Measurements from ENCODE around the gene TEKT3. TPM values are rescaled to one million over a fixed set of nuclear protein-coding genes. Genes with fewer than 3 reads are reported as not detected.

Gene TEKT3
- total and polyA plus RNA-seq, 4 donors, result 0.08 to 0.33 TPM; not detected in 2

DNA sequence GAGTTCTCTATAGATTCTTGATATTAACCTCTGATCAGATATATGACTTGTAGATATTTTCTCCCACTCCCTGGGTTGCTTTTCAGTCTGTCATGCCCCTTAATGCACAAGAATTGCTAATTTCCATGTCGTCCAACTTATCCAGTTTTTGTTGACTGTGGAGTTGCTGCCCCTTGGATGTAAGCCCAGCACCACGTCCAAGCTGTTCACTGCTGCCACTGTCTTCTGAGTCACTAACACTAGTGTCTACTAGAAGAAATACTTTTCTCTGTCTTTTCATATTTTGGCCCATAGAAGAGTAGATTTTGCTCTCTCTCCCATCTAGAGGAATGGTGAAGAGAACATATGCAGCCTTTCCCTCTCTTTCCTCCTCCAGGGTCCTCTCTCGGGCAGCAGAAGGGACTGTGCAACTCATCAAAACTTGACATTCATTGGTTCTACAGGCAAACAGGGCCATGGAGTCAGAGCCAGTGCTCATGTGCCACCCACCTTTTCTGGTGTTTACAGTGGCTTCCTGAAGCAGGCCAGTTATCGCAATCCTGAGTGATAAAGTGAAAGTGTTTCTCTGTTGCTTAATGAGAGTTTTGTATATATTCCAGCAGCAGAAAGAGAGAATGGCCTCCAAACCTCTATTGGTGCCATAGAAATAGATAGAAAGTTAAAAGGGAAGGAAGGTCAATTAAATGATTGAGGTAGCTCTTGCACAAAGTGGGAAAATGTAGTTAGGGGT, 53.7 kb downstream of the TEKT3 start (continued):
- TF ChIP-seq, protein P1, sequence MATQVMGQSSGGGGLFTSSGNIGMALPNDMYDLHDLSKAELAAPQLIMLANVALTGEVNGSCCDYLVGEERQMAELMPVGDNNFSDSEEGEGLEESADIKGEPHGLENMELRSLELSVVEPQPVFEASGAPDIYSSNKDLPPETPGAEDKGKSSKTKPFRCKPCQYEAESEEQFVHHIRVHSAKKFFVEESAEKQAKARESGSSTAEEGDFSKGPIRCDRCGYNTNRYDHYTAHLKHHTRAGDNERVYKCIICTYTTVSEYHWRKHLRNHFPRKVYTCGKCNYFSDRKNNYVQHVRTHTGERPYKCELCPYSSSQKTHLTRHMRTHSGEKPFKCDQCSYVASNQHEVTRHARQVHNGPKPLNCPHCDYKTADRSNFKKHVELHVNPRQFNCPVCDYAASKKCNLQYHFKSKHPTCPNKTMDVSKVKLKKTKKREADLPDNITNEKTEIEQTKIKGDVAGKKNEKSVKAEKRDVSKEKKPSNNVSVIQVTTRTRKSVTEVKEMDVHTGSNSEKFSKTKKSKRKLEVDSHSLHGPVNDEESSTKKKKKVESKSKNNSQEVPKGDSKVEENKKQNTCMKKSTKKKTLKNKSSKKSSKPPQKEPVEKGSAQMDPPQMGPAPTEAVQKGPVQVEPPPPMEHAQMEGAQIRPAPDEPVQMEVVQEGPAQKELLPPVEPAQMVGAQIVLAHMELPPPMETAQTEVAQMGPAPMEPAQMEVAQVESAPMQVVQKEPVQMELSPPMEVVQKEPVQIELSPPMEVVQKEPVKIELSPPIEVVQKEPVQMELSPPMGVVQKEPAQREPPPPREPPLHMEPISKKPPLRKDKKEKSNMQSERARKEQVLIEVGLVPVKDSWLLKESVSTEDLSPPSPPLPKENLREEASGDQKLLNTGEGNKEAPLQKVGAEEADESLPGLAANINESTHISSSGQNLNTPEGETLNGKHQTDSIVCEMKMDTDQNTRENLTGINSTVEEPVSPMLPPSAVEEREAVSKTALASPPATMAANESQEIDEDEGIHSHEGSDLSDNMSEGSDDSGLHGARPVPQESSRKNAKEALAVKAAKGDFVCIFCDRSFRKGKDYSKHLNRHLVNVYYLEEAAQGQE (IDR thresholded peaks at IDR 0.05), result no peak

DNA sequence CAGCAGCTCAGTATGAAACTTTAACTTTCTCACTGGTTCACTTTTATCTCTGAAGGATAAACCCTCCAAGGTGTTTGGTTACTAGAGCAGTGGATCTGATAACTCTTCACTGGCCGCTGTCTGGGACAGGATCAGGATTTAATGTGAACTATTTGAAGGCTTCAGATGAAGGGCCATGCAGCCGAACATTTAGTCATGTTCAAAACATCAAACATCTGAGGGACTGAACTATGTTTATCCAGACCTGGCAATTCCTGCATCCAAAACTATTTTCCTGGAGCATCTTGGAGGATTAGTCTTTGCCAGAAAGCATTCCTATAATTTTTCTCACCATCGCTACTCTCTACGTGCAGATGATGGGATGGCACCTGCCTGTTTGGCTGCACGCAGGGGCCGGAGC, 55.9 kb downstream of the TEKT3 start:
- Histone ChIP-seq H3K27ac (ENCODE audit: low read depth in 1 of 2, low read length in 2 of 2) (no peak overlapping the region), H3K9me3 (ENCODE audit: control insufficient read depth in 4 of 4, low read length in 3 of 4) (no peaks in the 10 kb centered on the region), H3K36me3 (ENCODE audit: control insufficient read depth in 4 of 4, insufficient read depth in 3 of 4, low read depth in 1 of 4, low read length in 3 of 4) (no peaks in the 10 kb centered on the region), H3K4me3 (ENCODE audit: low read depth in 1 of 3, low read length in 3 of 3) (no peak overlapping the region), H3K4me1 (ENCODE audit: control insufficient read depth in 4 of 4, insufficient read depth in 4 of 4, low read length in 3 of 4) (no peaks in the 10 kb centered on the region), H3K9ac (ENCODE audit: low read depth in 1 of 2, low read length in 2 of 2) (no peak overlapping the region), H3K27me3 (ENCODE audit: control insufficient read depth in 4 of 4, insufficient read depth in 4 of 4, low read length in 3 of 4) (no peaks in the 10 kb centered on the region)
- TF ChIP-seq, protein P2, sequence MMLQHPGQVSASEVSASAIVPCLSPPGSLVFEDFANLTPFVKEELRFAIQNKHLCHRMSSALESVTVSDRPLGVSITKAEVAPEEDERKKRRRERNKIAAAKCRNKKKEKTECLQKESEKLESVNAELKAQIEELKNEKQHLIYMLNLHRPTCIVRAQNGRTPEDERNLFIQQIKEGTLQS (IDR thresholded peaks at IDR 0.05), result no peak
- TF ChIP-seq HNF4G (IDR thresholded peaks at IDR 0.05) (no peak), YY1 (IDR thresholded peaks at IDR 0.05) (no peak), RAD21 (IDR thresholded peaks at IDR 0.05) (no peak), TAF1 (conservative IDR thresholded peaks at IDR 0.05) (no peak), GABPA (IDR thresholded peaks at IDR 0.05 in 1 of 2, conservative IDR thresholded peaks at IDR 0.05 in 1 of 2) (no peak), NR2F2 (IDR thresholded peaks at IDR 0.05) (no peak), SP1 (IDR thresholded peaks at IDR 0.05) (no peak), HNF4A (conservative IDR thresholded peaks at IDR 0.05) (no peak)
- TF ChIP-seq, protein P3, sequence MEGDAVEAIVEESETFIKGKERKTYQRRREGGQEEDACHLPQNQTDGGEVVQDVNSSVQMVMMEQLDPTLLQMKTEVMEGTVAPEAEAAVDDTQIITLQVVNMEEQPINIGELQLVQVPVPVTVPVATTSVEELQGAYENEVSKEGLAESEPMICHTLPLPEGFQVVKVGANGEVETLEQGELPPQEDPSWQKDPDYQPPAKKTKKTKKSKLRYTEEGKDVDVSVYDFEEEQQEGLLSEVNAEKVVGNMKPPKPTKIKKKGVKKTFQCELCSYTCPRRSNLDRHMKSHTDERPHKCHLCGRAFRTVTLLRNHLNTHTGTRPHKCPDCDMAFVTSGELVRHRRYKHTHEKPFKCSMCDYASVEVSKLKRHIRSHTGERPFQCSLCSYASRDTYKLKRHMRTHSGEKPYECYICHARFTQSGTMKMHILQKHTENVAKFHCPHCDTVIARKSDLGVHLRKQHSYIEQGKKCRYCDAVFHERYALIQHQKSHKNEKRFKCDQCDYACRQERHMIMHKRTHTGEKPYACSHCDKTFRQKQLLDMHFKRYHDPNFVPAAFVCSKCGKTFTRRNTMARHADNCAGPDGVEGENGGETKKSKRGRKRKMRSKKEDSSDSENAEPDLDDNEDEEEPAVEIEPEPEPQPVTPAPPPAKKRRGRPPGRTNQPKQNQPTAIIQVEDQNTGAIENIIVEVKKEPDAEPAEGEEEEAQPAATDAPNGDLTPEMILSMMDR (IDR thresholded peaks at IDR 0.05; ENCODE audit: low read depth, low read length, missing input control), result no peak
- TF ChIP-seq, protein P4, sequence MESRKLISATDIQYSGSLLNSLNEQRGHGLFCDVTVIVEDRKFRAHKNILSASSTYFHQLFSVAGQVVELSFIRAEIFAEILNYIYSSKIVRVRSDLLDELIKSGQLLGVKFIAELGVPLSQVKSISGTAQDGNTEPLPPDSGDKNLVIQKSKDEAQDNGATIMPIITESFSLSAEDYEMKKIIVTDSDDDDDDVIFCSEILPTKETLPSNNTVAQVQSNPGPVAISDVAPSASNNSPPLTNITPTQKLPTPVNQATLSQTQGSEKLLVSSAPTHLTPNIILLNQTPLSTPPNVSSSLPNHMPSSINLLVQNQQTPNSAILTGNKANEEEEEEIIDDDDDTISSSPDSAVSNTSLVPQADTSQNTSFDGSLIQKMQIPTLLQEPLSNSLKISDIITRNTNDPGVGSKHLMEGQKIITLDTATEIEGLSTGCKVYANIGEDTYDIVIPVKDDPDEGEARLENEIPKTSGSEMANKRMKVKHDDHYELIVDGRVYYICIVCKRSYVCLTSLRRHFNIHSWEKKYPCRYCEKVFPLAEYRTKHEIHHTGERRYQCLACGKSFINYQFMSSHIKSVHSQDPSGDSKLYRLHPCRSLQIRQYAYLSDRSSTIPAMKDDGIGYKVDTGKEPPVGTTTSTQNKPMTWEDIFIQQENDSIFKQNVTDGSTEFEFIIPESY (IDR thresholded peaks at IDR 0.05), result no peak
- no peak for DNase-seq (ENCODE audit: low spot score)
- 86% methylated on average over 6 of the region's 6 CpGs for WGBS

DNA sequence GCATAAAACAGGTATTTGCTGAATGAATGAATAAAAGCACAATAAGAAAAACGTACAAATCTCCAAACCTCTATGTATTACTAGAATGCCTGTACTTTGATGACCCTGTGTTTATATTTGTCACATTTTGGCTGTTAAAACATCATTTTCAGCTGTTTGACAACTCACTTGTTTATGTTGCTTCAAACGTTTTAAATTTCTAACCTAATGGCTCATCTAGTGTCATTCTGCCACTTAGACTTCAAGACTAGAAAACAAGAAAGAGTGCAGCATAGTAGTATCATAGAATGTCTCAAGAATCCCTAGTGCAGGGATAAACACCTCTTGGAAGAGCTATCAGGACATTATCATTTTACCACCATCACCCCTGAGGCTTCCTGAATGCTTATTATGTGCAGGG, 56.9 kb downstream of the TEKT3 start:
- H3K4me3 ChIP-seq (ENCODE audit: low read depth in 1 of 3, low read length in 3 of 3), result no peak overlapping the region
- H3K27ac ChIP-seq (ENCODE audit: low read depth in 1 of 2, low read length in 2 of 2), result no peak overlapping the region
- H3K9ac ChIP-seq (ENCODE audit: low read depth in 1 of 2, low read length in 2 of 2), result no peak overlapping the region
- H3K4me1 ChIP-seq (ENCODE audit: control insufficient read depth in 4 of 4, insufficient read depth in 4 of 4, low read length in 3 of 4), result no peaks in the 10 kb centered on the region
- no peaks in the 10 kb centered on the region for H3K36me3 ChIP-seq (ENCODE audit: control insufficient read depth in 4 of 4, insufficient read depth in 3 of 4, low read depth in 1 of 4, low read length in 3 of 4)
- H3K9me3 ChIP-seq (ENCODE audit: control insufficient read depth in 4 of 4, low read length in 3 of 4), result no peaks in the 10 kb centered on the region
- WGBS, result 45% methylated on average over 2 of the region's 2 CpGs
- no peak for DNase-seq (ENCODE audit: low spot score)
- H3K27me3 ChIP-seq (ENCODE audit: control insufficient read depth in 4 of 4, insufficient read depth in 4 of 4, low read length in 3 of 4), result no peaks in the 10 kb centered on the region
- no peak for TF ChIP-seq GABPA (IDR thresholded peaks at IDR 0.05 in 1 of 2, conservative IDR thresholded peaks at IDR 0.05 in 1 of 2)
- no peak for TF ChIP-seq YY1 (IDR thresholded peaks at IDR 0.05)
- TF ChIP-seq, protein P3 (IDR thresholded peaks at IDR 0.05; ENCODE audit: low read depth, low read length, missing input control), result no peak
- TF ChIP-seq RAD21 (IDR thresholded peaks at IDR 0.05), result no peak
- no peak for TF ChIP-seq RXRA (IDR thresholded peaks at IDR 0.05)
- TF ChIP-seq, protein P1 (IDR thresholded peaks at IDR 0.05), result no peak
- no peak for TF ChIP-seq FOXA1 (IDR thresholded peaks at IDR 0.05)
- TF ChIP-seq, protein P2 (IDR thresholded peaks at IDR 0.05), result no peak
